DMS 273 (cell line): ENCODE results near the gene VSTM4.
A peak's percentile ranks its signal among the peaks of the same experiment; 100 is the strongest.

ENCODE experiments used
- DNase-seq: peaks from one replicate; lab custom pipeline; 2025; ENCODE audit not compliant: unreplicated experiment; lab: John Stamatoyannopoulos, UW

Gene VSTM4

GRCh38 chr10:49047128-49047639 is 68.1 kb downstream of the VSTM4 start:
- no peak for DNase-seq

- no peak for DNase-seq
These were observed 70.8 kb downstream of the VSTM4 start for GRCh38 chr10:49044293-49045193.

- no peak for DNase-seq
These were observed 74.7 kb downstream of the VSTM4 start for GRCh38 chr10:49040601-49041000.

- DNase-seq, result no peak
These were observed 75.9 kb downstream of the VSTM4 start for GRCh38 chr10:49039409-49039808.

GRCh38 chr10:49038711-49039110 is 76.6 kb downstream of the VSTM4 start:
- DNase-seq, result no peak

- DNase-seq, result peak; percentile 1
These were observed 78.1 kb downstream of the VSTM4 start for GRCh38 chr10:49037187-49037586.

- no peak for DNase-seq
These were observed 78.7 kb downstream of the VSTM4 start for GRCh38 chr10:49036638-49037037.

- no peak for DNase-seq
These were observed 79.4 kb downstream of the VSTM4 start for GRCh38 chr10:49035920-49036319.

GRCh38 chr10:49034925-49035324 is 80.4 kb downstream of the VSTM4 start:
- no peak for DNase-seq

- DNase-seq, result no peak
These were observed 81.4 kb downstream of the VSTM4 start for GRCh38 chr10:49033939-49034338.

- DNase-seq, result no peak
These were observed 85.7 kb downstream of the VSTM4 start for GRCh38 chr10:49029666-49030065.

- no peak for DNase-seq
These were observed 86.7 kb downstream of the VSTM4 start for GRCh38 chr10:49028639-49029038.

- no peak for DNase-seq
These were observed 89.9 kb downstream of the VSTM4 start for GRCh38 chr10:49025347-49025983.

GRCh38 chr10:49024484-49024883 is 90.8 kb downstream of the VSTM4 start:
- no peak for DNase-seq

- no peak for DNase-seq
These were observed 91.6 kb downstream of the VSTM4 start for GRCh38 chr10:49023752-49024151.

- no peak for DNase-seq
These were observed 92.3 kb downstream of the VSTM4 start for GRCh38 chr10:49023071-49023470.

GRCh38 chr10:49021685-49022084 is 93.6 kb downstream of the VSTM4 start:
- no peak for DNase-seq

- DNase-seq, result no peak
These were observed 99.6 kb downstream of the VSTM4 start for GRCh38 chr10:49015700-49016099.

GRCh38 chr10:49012603-49013002 is 102.7 kb downstream of the VSTM4 start:
- DNase-seq, result no peak

- no peak for DNase-seq
These were observed 103.6 kb downstream of the VSTM4 start for GRCh38 chr10:49011756-49012155.

- DNase-seq, result no peak
These were observed 104.5 kb downstream of the VSTM4 start for GRCh38 chr10:49010865-49011264.

GRCh38 chr10:49010295-49010694 is 105.0 kb downstream of the VSTM4 start:
- DNase-seq, result no peak
